NT2/D1 (cell line): ENCODE data around the gene HIPK3.

Source experiments
- SUZ12 ChIP-seq: IDR thresholded peaks from 2 replicates; pipeline ENCODE4 v1.6.1; 2011; ENCODE audit not compliant: insufficient read length, insufficient read depth; ENCODE audit errors: extremely low read depth
- YY1 ChIP-seq: IDR thresholded peaks from 2 replicates; pipeline ENCODE4 v1.6.1; 2011; ENCODE audit not compliant: insufficient read length, insufficient read depth
- ZNF274 ChIP-seq: IDR thresholded peaks from 2 replicates; pipeline ENCODE4 v1.6.1; 2011; ENCODE audit warnings: mild to moderate bottlenecking, low read depth, low read length

DNA sequence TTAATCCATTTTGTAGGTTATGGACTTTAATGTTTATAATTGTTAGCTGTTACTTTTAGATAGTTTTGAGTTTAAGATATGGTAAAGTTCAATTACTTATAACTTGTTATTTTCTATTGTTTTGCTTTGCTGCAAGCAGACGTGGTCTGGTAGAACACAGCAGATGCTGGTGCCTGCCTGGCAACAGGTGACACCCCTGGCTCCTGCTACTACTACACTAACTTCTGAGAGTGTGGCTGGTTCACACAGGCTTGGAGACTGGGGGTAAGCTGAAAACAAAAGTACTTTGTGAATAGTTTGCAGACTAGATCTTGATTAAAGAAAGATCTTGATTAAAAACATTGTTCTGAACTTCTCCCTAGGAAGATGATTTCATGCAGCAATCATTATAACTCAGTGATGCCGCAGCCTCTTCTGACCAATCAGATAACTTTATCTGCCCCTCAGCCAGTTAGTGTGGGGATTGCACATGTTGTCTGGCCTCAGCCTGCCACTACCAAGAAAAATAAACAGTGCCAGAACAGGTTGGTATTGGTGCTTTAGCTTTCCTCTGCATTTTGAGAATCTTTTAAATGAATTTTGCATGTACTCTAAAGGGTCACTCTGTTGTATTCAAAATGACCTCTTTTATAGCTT, 90.4 kb downstream of the HIPK3 start:
- TF ChIP-seq YY1 (no peak), ZNF274 (no peak), SUZ12 (no peak)
